ENCODE results near the gene SLC22A17.

The SLC22A17 gene

GRCh38 chr14:23302290-23303225 is 50.1 kb downstream of the SLC22A17 start, which contains the start of gene PPP1R3E:
Gene PPP1R3E (minus strand): TSS chr14:23302859. CDS start chr14:23302576, 283 bp downstream.
- DNase-seq = peak; percentile 58

- DNase-seq = no peak
Measured at GRCh38 chr14:23301969-23302289, 50.8 kb downstream of the SLC22A17 start.

GRCh38 chr14:23301288-23301968 is 51.3 kb downstream of the SLC22A17 start:
- peak; percentile 96 for DNase-seq

GRCh38 chr14:23300687-23301223 is 51.9 kb downstream of the SLC22A17 start:
- no peak for DNase-seq

- no peak for DNase-seq
Measured at GRCh38 chr14:23299986-23300686, 52.6 kb downstream of the SLC22A17 start.

- DNase-seq = peak; percentile 21
Measured at GRCh38 chr14:23299211-23299957, 53.3 kb downstream of the SLC22A17 start.

GRCh38 chr14:23297611-23298277 is 54.9 kb downstream of the SLC22A17 start:
- no peak for DNase-seq

- DNase-seq = no peak
Measured at GRCh38 chr14:23297096-23297495, 55.6 kb downstream of the SLC22A17 start.
